HG03060 (cell line): Measurements from ENCODE around the gene PERCC1.
"Not testable (repeated sequence)": the region's sequence is repeated elsewhere in the genome, so short reads cannot be mapped to it uniquely, and the experiment has no call there.

Experiments
- ATAC-seq: cut with Tn5 transposase; IDR thresholded peaks from one replicate; pipeline ENCODE4 v1.9.1; 2021; ENCODE audit warnings: low read depth, moderate number of reproducible peaks; ENCODE audit not compliant: unreplicated experiment

PERCC1 gene

DNA sequence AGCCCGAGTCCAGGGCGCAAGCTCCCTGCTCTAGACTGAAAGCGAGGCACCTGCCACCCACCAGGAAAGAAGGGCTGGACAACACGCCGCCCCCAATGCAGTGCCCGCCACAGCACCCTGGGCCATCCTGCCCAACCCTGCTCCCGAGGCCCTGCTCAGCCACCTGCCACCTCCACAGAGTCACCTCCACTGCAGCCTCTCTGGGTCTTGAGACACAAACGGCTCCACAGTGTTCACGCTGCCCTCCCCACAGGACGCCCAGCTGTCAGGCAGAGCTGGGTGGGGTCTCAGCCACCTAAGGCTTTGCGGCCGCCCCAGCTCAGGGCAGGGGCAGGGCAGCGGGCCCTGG, 34.7 kb downstream of the PERCC1 start:
- ATAC-seq = no peak

DNA sequence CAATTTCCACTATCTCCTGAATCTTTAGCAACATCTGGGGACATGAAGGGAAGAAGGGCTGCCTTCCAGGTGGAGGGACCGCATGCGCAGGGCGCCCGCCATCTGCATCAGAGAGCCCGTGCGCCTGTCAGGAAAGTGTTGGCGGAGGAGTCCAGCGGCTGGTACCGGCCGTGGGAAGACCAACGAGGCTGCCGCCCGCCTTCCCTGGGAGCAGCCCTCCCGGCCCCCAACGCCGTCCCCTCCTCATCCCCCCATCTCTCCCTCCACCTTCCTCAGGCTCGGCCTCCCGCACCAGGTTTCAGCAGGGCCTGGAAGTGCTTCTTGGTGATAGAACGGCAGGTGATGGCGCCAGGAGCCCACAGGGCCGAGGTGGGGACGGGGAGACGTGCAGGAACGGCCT, 35.2 kb downstream of the PERCC1 start:
- no peak for ATAC-seq

DNA sequence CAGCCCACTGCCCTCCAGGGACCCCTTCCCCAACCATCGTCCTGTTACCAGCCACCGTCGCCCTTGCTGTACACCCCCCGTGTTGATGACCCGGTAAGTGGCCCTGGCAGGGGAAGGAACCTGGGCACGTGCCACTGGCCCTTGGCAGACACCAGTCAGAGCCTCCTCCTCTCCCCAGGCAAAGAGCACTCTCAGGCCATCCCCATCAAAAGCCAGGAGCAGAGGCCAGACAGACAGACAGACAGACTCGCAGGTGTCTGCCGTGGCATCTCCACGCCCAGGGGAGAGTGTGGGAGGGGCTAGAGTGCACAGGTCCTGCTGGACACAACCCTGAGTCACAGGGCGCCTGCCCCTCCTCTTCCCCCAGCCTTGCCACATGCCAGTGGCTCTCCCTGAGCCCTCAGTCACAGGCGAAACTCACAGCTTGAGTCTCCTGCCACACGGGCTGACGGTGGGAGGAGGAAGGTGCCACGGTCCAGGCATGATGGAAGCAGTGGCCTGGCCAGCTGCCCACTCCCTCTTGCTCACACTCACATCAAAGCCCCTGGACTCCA, 36.2 kb downstream of the PERCC1 start:
- ATAC-seq = no peak

DNA sequence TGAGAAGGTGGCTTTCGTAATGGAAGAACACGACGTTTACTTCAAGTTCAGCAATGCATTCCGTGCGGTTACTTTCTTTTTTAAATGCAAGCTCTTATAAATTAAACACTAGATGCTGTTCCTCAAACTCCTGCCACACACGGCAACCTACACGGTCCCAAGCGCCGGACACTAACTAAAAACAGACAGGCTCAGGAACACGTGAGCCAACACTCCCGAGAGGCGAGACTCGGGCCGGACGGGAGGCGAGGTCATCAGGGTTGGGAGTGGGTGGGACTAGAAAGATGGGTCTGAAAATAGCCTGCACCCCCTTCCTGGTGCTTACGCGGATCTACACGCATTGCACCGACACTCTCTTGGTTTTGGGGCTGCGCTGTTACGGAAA, 37.5 kb downstream of the PERCC1 start:
- ATAC-seq = no peak

DNA sequence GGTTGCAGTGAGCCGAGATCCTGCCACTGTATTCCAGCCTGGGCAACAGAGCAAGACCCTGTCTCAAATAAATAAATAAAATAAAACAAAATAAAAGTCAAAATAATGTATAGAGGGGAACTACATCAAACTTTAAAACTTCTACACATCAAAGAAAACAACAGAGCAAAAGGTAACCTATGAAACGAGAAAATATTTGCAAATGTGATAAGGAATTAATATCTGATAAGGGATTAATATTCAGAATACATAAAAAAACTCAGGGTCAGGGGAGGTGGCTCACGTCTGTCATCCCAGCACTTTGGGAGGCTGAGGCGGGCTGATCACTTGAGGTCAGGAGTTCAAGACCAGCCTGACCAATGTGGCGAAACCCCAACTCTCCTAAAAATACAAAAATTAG, 38.3 kb downstream of the PERCC1 start:
- not testable (repeated sequence) for ATAC-seq

DNA sequence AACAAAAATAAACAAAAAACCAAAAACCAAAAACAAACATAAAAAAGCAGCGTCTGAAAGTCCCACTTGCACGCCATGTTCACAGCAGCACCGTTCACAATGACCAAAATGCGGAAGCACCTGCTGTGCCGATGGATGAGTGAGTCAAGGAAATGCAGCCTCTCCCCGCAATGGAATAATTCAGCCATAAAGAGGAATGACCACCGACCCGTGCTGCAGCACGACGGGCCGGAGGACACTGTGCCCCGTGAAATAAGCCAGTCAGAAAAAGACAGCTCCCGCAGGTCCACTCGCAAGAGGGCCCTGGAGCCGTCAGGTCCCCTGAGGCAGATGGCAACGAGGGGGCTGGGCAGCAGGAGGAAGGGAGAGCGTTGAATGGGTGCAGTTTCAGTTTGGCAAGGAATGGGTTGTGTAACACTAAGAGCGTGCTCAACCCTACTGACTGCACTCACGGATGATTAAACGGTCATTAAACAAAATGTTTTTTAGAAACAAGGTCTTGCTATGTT, 38.9 kb downstream of the PERCC1 start:
- ATAC-seq = no peak

DNA sequence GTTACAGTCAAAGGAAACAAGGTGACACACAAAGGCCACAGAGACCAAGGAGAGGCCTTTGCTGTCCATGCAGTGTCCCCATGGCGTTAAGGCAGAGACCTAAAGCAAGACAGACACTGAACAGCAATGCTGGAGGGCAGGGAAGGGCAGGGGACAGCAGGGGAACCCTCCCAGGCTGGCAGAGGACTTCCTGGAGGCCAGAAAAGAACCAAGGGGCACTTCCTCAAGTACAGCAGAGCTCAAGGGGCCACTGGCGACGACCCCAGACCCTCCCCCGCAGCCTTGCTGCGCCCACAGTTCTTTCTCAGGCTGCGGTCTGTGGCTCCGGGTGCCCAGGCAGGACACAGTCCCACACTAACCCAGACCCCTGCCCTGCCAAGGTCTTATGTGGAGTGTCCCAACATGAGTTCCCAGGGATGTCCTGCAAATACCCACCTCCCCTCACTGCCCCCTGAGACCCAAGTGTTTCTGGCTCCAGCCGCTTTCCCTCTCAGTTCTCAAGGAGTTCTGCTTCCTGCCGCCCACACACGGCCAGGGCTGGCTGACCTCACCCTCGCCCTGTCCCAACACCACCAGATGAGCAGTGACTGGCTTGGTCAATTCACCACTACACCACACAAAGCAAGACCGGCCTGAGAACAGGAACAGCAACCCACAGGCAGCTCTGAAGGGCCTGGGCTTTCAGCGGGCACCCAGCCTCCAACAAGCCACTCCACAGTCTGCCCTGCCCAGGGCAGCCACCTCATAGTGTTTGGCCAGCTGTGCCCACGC, 39.8 kb downstream of the PERCC1 start:
- ATAC-seq = no peak

DNA sequence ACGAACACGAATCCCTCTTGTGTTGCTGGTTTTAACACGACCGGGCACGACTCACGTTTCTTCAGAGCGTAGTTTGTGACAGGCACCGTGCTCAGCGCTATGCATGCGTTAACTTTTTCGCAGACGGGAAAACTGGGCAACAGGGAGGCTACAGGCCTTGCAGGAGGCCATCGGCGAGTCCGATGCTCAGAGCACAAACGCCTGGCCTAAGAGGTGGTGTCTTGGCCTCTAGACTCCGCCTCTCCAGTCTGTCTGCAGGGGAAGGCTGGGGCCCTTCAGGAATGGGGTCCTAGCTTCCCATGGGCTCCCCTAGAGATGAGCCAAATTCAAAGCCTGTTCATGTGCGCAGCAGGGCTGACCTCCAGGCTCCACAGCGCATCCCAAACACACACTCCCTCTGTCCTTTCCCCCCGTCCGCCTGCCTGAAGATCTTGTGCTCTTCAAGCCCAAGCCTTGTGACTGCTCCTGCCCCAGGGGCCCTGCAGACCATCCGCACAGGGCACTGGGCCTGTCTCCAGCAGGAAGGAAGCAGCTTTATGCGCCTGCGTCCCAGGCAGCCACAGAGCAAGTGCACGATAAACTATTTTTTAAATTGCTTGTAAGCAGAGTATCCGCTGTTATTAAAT, 40.8 kb downstream of the PERCC1 start:
- ATAC-seq = no peak

DNA sequence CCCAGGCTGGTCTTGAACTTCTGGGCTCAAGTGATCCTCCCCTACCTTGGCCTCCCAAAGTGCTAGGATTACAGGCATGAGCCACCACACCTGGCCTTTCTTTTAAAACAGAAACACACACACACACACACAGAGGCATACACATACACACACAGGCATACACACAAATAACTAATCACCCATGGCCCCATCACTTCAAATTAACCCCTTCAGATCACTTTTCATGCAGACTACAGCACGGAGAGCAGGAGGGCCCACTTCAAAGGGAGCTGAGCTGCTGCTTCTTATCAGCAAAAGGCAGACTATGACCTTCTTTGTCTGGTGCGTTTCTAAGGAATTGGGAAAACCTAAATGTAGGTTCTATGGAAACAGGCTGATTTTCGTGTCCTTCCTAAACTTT, 42.1 kb downstream of the PERCC1 start:
- no peak for ATAC-seq

DNA sequence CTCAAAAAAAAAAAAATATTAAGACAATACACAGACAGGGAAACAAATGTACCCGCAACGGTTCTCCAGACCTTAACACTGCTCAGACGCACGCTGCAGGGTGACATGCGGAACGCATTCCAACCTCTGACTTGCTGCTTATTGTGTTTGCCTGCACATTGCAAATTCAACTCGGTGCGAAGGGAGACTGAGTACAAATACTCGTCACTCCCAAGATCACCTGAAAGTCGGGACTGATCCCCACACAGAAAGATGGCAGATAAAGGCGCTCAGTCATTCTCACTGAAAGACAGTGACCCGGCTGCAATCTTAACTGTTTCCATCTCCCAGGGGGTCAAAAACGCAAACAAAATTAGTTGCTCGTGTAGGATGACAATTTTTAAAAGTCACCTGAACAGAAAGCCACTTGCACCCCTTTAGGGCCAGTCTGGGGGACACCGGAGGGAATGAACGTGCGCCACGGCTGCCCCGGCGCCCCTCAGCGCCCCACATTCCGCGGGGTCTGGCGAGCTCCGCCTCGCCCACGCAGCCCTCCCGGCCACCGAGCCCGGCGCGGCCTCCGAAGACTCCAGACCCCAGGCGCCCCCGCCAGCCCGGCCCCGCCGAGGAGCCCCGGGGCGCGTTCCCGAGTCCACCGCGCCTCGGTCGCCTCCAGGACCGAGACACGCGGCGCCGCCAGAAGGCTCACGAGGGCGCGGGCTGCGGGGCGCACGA, 43.4 kb downstream of the PERCC1 start:
- no peak for ATAC-seq

DNA sequence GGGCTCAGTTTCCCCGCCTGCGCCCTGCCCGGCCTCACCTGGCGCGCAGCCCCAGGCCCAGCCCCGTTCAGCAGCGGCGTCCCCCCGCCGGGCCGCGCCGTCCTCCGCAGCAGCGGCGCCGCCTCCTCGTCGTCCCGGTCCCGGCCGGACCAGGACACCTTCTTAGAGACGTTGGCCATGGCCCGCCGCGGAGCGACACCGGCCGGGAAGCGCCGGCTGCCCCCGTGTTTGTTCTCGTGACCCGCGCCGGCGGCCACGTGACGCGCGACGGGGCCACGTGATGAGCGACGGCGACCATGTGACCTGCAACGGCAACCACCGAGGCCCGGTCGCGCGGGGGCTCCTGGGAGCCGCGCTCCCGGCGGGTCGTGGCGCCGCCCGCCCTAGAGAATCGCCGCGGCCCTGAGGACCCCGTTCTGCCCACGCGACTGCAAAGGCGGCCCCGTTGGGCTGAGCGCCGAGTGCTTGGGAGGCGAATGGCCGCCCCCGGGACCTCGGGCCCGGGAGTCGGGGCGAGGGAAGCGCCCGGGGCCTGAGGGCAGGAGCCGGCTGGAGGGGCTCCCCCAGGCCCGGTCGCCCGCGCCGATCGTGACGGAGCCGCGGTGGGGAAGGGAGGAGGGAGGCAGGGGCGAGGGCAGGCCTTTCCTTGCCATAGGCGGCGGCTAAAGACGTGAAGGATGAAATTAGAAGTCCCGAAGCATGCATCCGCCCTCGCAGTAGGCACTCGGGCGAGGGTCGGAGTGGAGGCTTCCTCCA, 44.1 kb downstream of the PERCC1 start, which contains the start of gene CLCN7:
TSS of gene CLCN7 (minus strand) at position 233 of the 756 bp plus-strand sequence. CDS start at position 179, 54 bp downstream.
- no peak for ATAC-seq

DNA sequence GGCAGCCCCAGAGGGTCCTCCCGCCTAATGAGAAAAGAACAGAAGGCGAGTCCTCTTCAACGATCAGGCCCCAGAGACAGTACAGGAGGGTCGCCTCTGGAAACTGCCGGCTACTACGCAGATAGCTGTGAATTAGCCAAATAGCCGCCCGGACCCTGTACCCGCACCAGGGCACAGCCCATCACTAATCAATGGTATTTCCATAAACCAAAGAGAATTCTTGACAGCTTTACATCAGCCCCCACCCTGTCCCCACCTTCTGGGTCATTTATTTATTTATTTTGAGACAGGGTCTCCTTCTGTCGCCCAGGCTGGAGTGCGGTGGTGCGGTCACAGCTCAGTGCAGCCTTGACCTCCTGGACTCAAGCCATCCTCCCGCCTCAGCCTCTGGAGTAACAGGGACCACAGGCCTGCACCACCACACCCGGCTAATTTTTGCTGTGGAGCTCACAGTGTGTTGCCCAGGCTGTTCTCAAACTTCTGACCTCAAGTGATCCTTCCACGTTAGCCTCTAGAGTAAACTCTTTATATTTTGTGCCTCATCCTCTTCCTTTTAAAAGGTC, 44.8 kb downstream of the PERCC1 start:
- ATAC-seq = no peak

DNA sequence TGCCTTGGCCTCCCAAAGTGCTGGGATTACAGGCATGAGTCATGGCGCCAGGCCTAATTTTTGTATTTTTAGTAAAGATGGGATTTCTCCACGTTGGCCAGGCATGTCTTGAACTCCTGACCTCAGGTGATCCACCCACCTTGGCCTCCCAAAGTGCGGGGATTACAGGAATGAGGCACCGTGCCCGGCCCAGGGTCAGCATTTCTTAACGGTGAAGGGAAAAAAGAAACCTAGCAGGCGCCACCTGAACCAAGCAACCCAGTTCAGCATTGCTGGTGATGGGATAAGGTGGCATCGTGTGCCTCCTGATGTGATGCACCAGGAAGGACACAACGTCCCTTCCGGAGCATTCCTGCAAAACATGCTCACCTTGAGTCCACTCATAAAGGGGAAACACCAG, 46.2 kb downstream of the PERCC1 start:
- ATAC-seq = no peak

DNA sequence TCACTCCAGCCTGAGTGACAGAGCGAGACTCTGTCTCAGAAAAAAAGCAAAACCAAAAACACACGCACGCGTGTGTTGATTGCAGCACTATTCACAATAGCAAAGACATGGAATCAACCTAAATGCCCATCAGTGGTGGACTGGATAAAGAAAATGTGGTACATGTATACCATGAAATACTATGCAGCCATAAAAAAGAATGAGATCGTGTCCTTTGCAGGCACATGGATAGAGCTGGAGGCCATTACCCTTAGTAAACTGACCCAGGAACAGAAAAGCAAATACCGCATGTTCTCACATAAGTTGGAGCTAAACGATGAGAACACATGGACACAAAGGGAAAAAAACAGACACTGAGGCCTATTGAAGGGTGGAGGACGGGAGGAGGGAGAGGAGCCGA, 48.1 kb downstream of the PERCC1 start:
- ATAC-seq = not testable (repeated sequence)

DNA sequence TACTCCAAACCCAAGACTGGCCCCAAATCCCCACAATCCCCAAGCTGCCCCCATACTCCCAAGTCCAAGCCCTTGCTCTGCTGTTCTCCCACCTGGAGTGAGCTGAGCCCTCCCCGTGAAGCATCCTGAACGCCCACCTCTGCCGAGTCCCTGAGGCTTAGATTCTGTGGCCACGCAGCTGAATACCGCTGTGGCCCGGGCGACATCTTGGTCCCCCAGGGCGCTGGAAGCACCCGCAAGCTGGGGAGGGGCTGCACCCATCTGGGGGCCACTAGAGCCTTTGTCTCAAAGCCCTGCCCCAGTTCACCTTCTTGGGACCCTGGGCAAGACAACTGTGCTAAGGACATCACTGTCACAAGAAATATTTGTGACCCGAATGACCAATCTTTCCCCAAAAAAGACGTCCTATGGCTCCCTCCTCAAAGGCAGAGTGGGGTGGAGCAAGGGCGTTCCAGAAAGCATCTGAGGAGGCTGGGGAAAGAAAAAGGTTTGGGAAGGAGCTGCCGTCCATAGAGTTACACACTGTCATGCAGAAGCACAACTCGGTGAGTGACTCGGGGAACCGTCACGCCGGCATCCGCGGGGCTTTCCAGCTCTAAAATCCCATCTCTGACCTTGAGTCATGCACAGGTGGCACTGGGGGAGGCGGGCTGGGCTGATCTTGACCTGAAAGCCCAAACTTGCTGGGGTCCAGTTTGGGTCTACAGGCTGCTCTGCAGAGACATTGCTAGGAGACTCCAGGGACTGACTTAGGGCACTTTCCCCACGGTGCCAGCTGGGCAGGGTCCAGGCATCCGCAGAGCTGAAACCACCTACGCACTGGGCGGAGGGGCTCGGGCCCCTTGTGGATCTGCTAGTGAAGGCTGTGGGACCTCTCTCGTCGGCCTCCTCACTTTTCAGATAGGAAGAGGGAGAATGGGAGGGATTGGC, 51.3 kb downstream of the PERCC1 start:
- ATAC-seq = no peak
